SU-DHL-6 (cell line): ENCODE data around the gene RAC2.

ENCODE experiments used
- H2AFZ ChIP-seq: fragments of 200-600 bp; sonication (generic); 2 replicates; pipeline ENCODE4 v1.6.1; 2014; ENCODE audit warnings: low read depth, mild to moderate bottlenecking, moderate library complexity, mixed read lengths, antibody characterized with exemption, low read length; ENCODE audit not compliant: severe bottlenecking
- H3F3A ChIP-seq: fragments of 200-600 bp; shearing (Covaris generic); 2 replicates; pipeline ENCODE4 v1.6.0; 2016; ENCODE audit warnings: antibody characterized with exemption, mild to moderate bottlenecking; ENCODE audit not compliant: insufficient read depth
- H3K27ac ChIP-seq: fragments of 200-600 bp; sonication (generic); 2 replicates; pipeline ENCODE4 v1.5.1; 2016; ENCODE audit warnings: low read depth, mild to moderate bottlenecking, low read length, moderate library complexity, mixed read lengths
- H3K27me3 ChIP-seq: fragments of 200-600 bp; sonication (generic), shearing (Covaris generic); 2 replicates; pipeline ENCODE4 v1.6.0; 2014; ENCODE audit warnings: mild to moderate bottlenecking, low read length
- H3K36me3 ChIP-seq: fragments of 200-600 bp; sonication (generic); 2 replicates; pipeline ENCODE4 v1.6.1; 2014; ENCODE audit warnings: mild to moderate bottlenecking, low read length, mixed read lengths
- H3K4me2 ChIP-seq: fragments of 300-600, 200-600 bp; shearing (Covaris generic), sonication (generic); 2 replicates; pipeline ENCODE4 v1.6.0; 2014; ENCODE audit warnings: low read length, low read depth, mild to moderate bottlenecking; ENCODE audit not compliant: poor library complexity, severe bottlenecking
- H3K4me3 ChIP-seq: fragments of 200-600 bp; sonication (generic); 2 replicates; pipeline ENCODE4 v1.5.1; 2014; ENCODE audit warnings: antibody characterized with exemption, low read length, mild to moderate bottlenecking, mixed read lengths; ENCODE audit not compliant: insufficient read depth, poor library complexity, severe bottlenecking
- H3K79me2 ChIP-seq: fragments of 200-600 bp; sonication (generic); 2 replicates; pipeline ENCODE4 v1.6.1; 2014; ENCODE audit warnings: mild to moderate bottlenecking, low read length, moderate library complexity; ENCODE audit not compliant: insufficient read depth
- H3K9ac ChIP-seq: fragments of 200-600 bp; sonication (generic); 2 replicates; pipeline ENCODE4 v1.7.0; 2014; ENCODE audit warnings: mild to moderate bottlenecking, low read length
- H3K9me2 ChIP-seq: fragments of 200-600 bp; sonication (generic); replicated peaks from 2 replicates; pipeline ENCODE4 v1.6.1; 2014; ENCODE audit warnings: low read length; ENCODE audit not compliant: insufficient read depth
- H3K9me3 ChIP-seq: fragments of 200-600 bp; sonication (generic); 2 replicates; pipeline ENCODE4 v1.6.1; 2014; ENCODE audit warnings: low read length, mixed read lengths; ENCODE audit not compliant: insufficient read depth
- H4K20me1 ChIP-seq: fragments of 200-600 bp; sonication (generic); 2 replicates; pipeline ENCODE4 v1.6.1; 2014; ENCODE audit warnings: low read depth, mild to moderate bottlenecking, antibody characterized with exemption, low read length, moderate library complexity, mixed read lengths
- EZH2phosphoT487 ChIP-seq: fragments of 200-600 bp; sonication (generic), shearing (Covaris generic); conservative IDR thresholded peaks from 2 replicates; pipeline ENCODE4 v1.6.1; 2018; ENCODE audit warnings: mild to moderate bottlenecking, antibody characterized with exemption, low read length, moderate library complexity, mixed read lengths
- TF ChIP-seq, protein P1 (sequence below): fragments of 200-600 bp; sonication (generic); IDR thresholded peaks from one replicate; pipeline ENCODE4 v1.5.1; 2017; ENCODE audit warnings: antibody characterized with exemption, mild to moderate bottlenecking, low read length, moderate library complexity; ENCODE audit not compliant: insufficient read depth, poor library complexity, severe bottlenecking

The RAC2 gene

DNA sequence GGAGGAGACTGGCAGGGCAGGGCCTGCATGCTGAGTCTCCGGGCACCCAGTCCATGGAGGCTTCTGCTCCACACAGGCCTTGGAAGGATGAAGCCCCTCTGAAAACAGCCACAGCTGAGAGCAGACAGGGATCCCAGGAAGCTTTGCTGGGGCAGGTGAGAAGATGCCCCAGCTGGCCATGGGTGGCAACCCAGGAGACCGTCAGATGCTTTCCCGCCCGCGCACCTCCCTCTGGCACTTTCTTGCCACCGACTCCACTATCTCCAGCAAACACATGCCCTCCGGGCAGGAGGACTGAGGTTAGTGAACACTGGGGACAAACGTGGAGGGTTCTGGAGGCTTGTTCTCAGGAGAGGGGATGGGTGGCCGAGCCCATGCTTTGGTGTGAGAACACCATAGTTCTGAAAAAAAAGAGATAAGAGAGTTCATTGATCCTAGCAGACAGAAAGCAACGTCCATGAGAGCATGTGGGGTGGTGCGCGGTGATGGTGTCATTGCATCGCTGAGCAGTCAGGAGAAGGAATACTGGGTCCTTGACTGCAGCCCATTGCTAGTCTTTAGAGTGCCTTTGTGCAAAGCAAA is 58.3 kb downstream of the RAC2 start:
- Histone ChIP-seq H3K27ac (no peak overlapping the region), H3K9ac (no peak overlapping the region)

DNA sequence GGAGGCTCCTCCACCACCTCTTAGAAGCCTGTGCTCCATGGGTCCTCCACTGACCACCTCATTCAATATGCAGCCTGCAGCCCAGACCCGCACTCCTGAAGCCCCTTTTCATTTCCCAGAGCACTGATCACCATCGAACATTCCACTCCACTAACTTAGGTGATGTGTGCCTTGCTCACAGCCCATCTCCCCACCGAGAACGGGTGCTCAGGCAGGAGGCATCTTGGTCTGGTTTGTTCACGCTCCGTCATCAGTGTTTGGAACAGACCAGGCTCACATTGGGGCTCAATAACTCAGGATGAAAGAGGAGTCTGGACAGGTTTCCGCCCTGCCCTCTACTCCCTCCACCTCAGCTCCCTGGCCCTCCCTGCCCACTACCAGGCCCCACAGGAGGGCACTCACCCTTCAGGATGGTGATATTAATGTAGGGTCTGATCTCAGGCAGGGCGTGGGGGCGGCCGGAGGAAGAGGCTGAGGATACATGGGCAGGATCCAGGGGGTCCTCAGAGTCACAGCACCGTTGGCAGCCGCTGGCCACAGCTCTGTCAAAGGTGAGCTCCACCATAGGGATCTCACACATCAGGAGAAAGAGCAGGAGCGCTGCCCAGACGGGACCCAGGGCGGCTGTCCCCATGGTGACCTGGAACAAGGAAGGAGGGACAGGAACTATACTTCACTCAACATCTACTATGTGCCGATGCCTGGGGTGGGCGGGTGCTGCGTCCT is 59.1 kb downstream of the RAC2 start:
- Histone ChIP-seq H3F3A (no peaks in the 10 kb centered on the region), H3K4me2 (no peak overlapping the region), H4K20me1 (no peaks in the 10 kb centered on the region), H3K9me3 (no peaks in the 10 kb centered on the region), H3K9me2 (no peaks in the 10 kb centered on the region), H3K4me3 (no peak overlapping the region), H2AFZ (no peak overlapping the region), H3K27ac (no peak overlapping the region), H3K27me3 (no peaks in the 10 kb centered on the region), H3K9ac (no peak overlapping the region), H3K79me2 (no peaks in the 10 kb centered on the region), H3K36me3 (no peaks in the 10 kb centered on the region)
- TF ChIP-seq, protein P1, sequence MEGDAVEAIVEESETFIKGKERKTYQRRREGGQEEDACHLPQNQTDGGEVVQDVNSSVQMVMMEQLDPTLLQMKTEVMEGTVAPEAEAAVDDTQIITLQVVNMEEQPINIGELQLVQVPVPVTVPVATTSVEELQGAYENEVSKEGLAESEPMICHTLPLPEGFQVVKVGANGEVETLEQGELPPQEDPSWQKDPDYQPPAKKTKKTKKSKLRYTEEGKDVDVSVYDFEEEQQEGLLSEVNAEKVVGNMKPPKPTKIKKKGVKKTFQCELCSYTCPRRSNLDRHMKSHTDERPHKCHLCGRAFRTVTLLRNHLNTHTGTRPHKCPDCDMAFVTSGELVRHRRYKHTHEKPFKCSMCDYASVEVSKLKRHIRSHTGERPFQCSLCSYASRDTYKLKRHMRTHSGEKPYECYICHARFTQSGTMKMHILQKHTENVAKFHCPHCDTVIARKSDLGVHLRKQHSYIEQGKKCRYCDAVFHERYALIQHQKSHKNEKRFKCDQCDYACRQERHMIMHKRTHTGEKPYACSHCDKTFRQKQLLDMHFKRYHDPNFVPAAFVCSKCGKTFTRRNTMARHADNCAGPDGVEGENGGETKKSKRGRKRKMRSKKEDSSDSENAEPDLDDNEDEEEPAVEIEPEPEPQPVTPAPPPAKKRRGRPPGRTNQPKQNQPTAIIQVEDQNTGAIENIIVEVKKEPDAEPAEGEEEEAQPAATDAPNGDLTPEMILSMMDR: no peak
- TF ChIP-seq EZH2phosphoT487: no peak

More for the DNA sequence above, 58.3 kb downstream of the RAC2 start:
- Histone ChIP-seq H3K79me2 (no peaks in the 10 kb centered on the region), H3K27me3 (no peaks in the 10 kb centered on the region), H2AFZ (no peak overlapping the region), H3K36me3 (no peaks in the 10 kb centered on the region), H3K4me2 (no peak overlapping the region), H3K9me2 (no peaks in the 10 kb centered on the region), H3F3A (no peaks in the 10 kb centered on the region), H3K4me3 (no peak overlapping the region), H3K9me3 (no peaks in the 10 kb centered on the region), H4K20me1 (no peaks in the 10 kb centered on the region)
- TF ChIP-seq, protein P1: no peak
- no peak for TF ChIP-seq EZH2phosphoT487

DNA sequence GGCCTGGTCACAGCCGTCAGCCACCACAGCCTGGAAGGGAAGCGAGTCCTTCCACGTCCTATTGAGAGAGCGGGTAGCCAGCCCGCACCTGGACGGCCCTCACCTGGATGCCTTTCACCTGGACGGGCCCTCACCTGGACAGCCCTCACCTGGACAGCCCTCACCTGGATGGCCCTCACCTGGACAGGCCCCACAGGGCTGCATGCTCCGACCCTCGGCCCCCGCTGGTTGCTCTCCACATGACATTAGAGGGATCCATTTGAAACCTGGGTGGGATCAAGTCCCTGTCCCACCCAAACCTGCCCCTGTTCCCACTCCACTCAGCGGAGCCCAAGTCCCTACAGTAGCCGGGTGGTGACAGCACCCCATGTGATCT is 59.7 kb downstream of the RAC2 start:
- no peaks in the 10 kb centered on the region for H3K27me3 ChIP-seq
- H3K4me2 ChIP-seq: no peak overlapping the region
- H3F3A ChIP-seq: no peaks in the 10 kb centered on the region
- no peaks in the 10 kb centered on the region for H3K9me2 ChIP-seq
- H3K79me2 ChIP-seq: no peaks in the 10 kb centered on the region
- H4K20me1 ChIP-seq: no peaks in the 10 kb centered on the region
- no peaks in the 10 kb centered on the region for H3K9me3 ChIP-seq
- H3K27ac ChIP-seq: no peak overlapping the region
- TF ChIP-seq, protein P1: no peak
- no peak for TF ChIP-seq EZH2phosphoT487
- H3K9ac ChIP-seq: no peak overlapping the region
- H3K4me3 ChIP-seq: no peak overlapping the region
- no peak overlapping the region for H2AFZ ChIP-seq
- no peaks in the 10 kb centered on the region for H3K36me3 ChIP-seq
